Measurements from ENCODE around the gene ELMO1. TPM values are rescaled to one million over a fixed set of nuclear protein-coding genes. Genes with fewer than 3 reads are reported as not detected.

ELMO1 gene
- total and polyA plus RNA-seq, 4 donors = 6.7 to 51.5 (median 14.8) TPM

DNA sequence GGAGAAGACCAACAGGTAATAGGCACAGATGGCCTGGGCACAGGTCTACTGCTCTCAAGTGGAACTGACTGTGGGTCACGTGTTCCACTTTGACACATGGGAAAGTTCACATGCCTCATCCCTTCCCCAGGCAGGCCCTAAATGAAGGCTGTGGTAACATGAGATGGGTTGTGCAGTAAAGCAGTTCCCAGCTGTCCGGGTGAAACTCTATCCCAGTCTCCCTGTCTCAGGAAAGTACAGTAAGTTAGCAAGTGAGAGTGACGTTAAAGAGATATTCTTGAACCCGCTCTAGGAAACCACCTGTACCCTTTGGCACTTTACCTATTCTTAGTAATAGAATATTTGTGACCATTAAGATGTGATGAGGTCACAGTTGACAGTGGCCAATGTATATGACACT, 380.6 kb downstream of the ELMO1 start:
- 95% methylated on average over 4 of the region's 4 CpGs for WGBS
- Histone ChIP-seq H3K9ac (ENCODE audit: low read depth in 1 of 2, low read length in 2 of 2) (no peak overlapping the region), H3K36me3 (ENCODE audit: control insufficient read depth in 4 of 4, insufficient read depth in 3 of 4, low read depth in 1 of 4, low read length in 3 of 4) (no peaks in the 10 kb centered on the region), H3K27me3 (ENCODE audit: control insufficient read depth in 4 of 4, insufficient read depth in 4 of 4, low read length in 3 of 4) (no peaks in the 10 kb centered on the region), H3K27ac (ENCODE audit: low read depth in 1 of 2, low read length in 2 of 2) (no peak overlapping the region), H3K9me3 (ENCODE audit: control insufficient read depth in 4 of 4, low read length in 3 of 4) (no peaks in the 10 kb centered on the region), H3K4me3 (ENCODE audit: low read depth in 1 of 3, low read length in 3 of 3) (no peak overlapping the region), H3K4me1 (ENCODE audit: control insufficient read depth in 4 of 4, insufficient read depth in 4 of 4, low read length in 3 of 4) (no peaks in the 10 kb centered on the region)
- TF ChIP-seq FOXA2 (IDR thresholded peaks at IDR 0.05) = no peak
- TF ChIP-seq NR2F2 (IDR thresholded peaks at IDR 0.05) = no peak
- TF ChIP-seq, protein P1, sequence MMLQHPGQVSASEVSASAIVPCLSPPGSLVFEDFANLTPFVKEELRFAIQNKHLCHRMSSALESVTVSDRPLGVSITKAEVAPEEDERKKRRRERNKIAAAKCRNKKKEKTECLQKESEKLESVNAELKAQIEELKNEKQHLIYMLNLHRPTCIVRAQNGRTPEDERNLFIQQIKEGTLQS (IDR thresholded peaks at IDR 0.05) = no peak
- TF ChIP-seq, protein P2, sequence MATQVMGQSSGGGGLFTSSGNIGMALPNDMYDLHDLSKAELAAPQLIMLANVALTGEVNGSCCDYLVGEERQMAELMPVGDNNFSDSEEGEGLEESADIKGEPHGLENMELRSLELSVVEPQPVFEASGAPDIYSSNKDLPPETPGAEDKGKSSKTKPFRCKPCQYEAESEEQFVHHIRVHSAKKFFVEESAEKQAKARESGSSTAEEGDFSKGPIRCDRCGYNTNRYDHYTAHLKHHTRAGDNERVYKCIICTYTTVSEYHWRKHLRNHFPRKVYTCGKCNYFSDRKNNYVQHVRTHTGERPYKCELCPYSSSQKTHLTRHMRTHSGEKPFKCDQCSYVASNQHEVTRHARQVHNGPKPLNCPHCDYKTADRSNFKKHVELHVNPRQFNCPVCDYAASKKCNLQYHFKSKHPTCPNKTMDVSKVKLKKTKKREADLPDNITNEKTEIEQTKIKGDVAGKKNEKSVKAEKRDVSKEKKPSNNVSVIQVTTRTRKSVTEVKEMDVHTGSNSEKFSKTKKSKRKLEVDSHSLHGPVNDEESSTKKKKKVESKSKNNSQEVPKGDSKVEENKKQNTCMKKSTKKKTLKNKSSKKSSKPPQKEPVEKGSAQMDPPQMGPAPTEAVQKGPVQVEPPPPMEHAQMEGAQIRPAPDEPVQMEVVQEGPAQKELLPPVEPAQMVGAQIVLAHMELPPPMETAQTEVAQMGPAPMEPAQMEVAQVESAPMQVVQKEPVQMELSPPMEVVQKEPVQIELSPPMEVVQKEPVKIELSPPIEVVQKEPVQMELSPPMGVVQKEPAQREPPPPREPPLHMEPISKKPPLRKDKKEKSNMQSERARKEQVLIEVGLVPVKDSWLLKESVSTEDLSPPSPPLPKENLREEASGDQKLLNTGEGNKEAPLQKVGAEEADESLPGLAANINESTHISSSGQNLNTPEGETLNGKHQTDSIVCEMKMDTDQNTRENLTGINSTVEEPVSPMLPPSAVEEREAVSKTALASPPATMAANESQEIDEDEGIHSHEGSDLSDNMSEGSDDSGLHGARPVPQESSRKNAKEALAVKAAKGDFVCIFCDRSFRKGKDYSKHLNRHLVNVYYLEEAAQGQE (IDR thresholded peaks at IDR 0.05) = no peak
- TF ChIP-seq HNF4G (IDR thresholded peaks at IDR 0.05) = no peak
- DNase-seq (ENCODE audit: low spot score) = no peak

DNA sequence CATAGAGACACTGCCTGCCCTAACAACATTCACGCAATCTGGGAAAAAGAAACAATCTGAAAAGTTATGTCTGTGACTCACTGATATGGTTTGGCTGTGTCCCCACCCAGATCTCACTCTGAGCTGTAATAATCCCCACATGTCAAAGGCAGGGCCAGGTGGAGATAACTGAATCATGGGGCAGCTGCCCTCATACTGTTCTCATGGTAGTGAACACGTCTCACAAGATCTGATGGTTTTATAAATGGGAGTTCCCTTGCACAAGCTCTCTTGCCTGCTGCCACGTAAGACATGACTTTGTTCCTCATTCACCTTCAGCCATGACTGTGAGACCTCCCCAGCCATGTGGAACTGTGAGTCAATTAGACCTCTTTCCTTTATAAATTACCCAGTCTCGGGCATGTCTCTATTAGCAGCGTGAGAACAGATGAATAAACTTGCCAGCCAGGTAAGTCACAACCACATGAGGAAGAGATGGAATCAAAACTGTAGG, 382.8 kb downstream of the ELMO1 start:
- Histone ChIP-seq H3K4me1 (ENCODE audit: control insufficient read depth in 4 of 4, insufficient read depth in 4 of 4, low read length in 3 of 4) (no peaks in the 10 kb centered on the region), H3K36me3 (ENCODE audit: control insufficient read depth in 4 of 4, insufficient read depth in 3 of 4, low read depth in 1 of 4, low read length in 3 of 4) (no peaks in the 10 kb centered on the region), H3K9me3 (ENCODE audit: control insufficient read depth in 4 of 4, low read length in 3 of 4) (no peaks in the 10 kb centered on the region), H3K9ac (ENCODE audit: low read depth in 1 of 2, low read length in 2 of 2) (no peak overlapping the region), H3K4me3 (ENCODE audit: low read depth in 1 of 3, low read length in 3 of 3) (no peak overlapping the region), H3K27me3 (ENCODE audit: control insufficient read depth in 4 of 4, insufficient read depth in 4 of 4, low read length in 3 of 4) (no peaks in the 10 kb centered on the region), H3K27ac (ENCODE audit: low read depth in 1 of 2, low read length in 2 of 2) (no peak overlapping the region)
- 91% methylated on average over 5 of the region's 5 CpGs for WGBS
- DNase-seq (ENCODE audit: low spot score) = no peak
- no peak for TF ChIP-seq EGR1 (IDR thresholded peaks at IDR 0.05; ENCODE audit: low read depth in 2 of 2)
- TF ChIP-seq, protein P3, sequence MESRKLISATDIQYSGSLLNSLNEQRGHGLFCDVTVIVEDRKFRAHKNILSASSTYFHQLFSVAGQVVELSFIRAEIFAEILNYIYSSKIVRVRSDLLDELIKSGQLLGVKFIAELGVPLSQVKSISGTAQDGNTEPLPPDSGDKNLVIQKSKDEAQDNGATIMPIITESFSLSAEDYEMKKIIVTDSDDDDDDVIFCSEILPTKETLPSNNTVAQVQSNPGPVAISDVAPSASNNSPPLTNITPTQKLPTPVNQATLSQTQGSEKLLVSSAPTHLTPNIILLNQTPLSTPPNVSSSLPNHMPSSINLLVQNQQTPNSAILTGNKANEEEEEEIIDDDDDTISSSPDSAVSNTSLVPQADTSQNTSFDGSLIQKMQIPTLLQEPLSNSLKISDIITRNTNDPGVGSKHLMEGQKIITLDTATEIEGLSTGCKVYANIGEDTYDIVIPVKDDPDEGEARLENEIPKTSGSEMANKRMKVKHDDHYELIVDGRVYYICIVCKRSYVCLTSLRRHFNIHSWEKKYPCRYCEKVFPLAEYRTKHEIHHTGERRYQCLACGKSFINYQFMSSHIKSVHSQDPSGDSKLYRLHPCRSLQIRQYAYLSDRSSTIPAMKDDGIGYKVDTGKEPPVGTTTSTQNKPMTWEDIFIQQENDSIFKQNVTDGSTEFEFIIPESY (IDR thresholded peaks at IDR 0.05) = no peak
- TF ChIP-seq JUND (IDR thresholded peaks at IDR 0.05) = no peak
- no peak for TF ChIP-seq NR2F2 (IDR thresholded peaks at IDR 0.05)
- no peak for TF ChIP-seq SP1 (IDR thresholded peaks at IDR 0.05)
- no peak for TF ChIP-seq RAD21 (IDR thresholded peaks at IDR 0.05)
- TF ChIP-seq FOXA2 (IDR thresholded peaks at IDR 0.05) = no peak
- TF ChIP-seq, protein P4, sequence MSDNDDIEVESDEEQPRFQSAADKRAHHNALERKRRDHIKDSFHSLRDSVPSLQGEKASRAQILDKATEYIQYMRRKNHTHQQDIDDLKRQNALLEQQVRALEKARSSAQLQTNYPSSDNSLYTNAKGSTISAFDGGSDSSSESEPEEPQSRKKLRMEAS (IDR thresholded peaks at IDR 0.05) = no peak
- TF ChIP-seq, protein P1 (IDR thresholded peaks at IDR 0.05) = no peak
- TF ChIP-seq HNF4G (IDR thresholded peaks at IDR 0.05) = no peak
- TF ChIP-seq, protein P5, sequence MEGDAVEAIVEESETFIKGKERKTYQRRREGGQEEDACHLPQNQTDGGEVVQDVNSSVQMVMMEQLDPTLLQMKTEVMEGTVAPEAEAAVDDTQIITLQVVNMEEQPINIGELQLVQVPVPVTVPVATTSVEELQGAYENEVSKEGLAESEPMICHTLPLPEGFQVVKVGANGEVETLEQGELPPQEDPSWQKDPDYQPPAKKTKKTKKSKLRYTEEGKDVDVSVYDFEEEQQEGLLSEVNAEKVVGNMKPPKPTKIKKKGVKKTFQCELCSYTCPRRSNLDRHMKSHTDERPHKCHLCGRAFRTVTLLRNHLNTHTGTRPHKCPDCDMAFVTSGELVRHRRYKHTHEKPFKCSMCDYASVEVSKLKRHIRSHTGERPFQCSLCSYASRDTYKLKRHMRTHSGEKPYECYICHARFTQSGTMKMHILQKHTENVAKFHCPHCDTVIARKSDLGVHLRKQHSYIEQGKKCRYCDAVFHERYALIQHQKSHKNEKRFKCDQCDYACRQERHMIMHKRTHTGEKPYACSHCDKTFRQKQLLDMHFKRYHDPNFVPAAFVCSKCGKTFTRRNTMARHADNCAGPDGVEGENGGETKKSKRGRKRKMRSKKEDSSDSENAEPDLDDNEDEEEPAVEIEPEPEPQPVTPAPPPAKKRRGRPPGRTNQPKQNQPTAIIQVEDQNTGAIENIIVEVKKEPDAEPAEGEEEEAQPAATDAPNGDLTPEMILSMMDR (IDR thresholded peaks at IDR 0.05; ENCODE audit: low read depth, low read length, missing input control) = no peak
- TF ChIP-seq, protein P2 (IDR thresholded peaks at IDR 0.05) = no peak
- no peak for TF ChIP-seq FOXA1 (IDR thresholded peaks at IDR 0.05)

Measured in liver (tissue), 9 donors.